ENCODE data around the gene ADAMTS14.

Gene ADAMTS14

GRCh38 chr10:70756700-70757360 is 84.5 kb downstream of the ADAMTS14 start:
- H3K4me3 ChIP-seq (ENCODE audit: low read depth, low read length), result no peak overlapping the region
- no peak for TF ChIP-seq CTCF (IDR thresholded peaks at IDR 0.05; ENCODE audit: low read depth, low read length)

GRCh38 chr10:70757856-70758255 is 85.5 kb downstream of the ADAMTS14 start:
- TF ChIP-seq CTCF (IDR thresholded peaks at IDR 0.05; ENCODE audit: low read depth, low read length), result no peak
- H3K4me3 ChIP-seq (ENCODE audit: low read depth, low read length), result no peak overlapping the region

- TF ChIP-seq CTCF (IDR thresholded peaks at IDR 0.05; ENCODE audit: low read depth, low read length), result peak; percentile 66
Measured at GRCh38 chr10:70758757-70759514, 86.6 kb downstream of the ADAMTS14 start.

GRCh38 chr10:70759781-70760180 is 87.5 kb downstream of the ADAMTS14 start:
- H3K4me3 ChIP-seq (ENCODE audit: low read depth, low read length), result no peak overlapping the region
- no peak for TF ChIP-seq CTCF (IDR thresholded peaks at IDR 0.05; ENCODE audit: low read depth, low read length)

More at GRCh38 chr10:70758757-70759514, 86.6 kb downstream of the ADAMTS14 start:
- H3K4me3 ChIP-seq (ENCODE audit: low read depth, low read length), result no peak overlapping the region

- no peak overlapping the region for H3K4me3 ChIP-seq (ENCODE audit: low read depth, low read length)
- no peak for TF ChIP-seq CTCF (IDR thresholded peaks at IDR 0.05; ENCODE audit: low read depth, low read length)
Measured at GRCh38 chr10:70760271-70760787, 88.0 kb downstream of the ADAMTS14 start.

- no peak overlapping the region for H3K4me3 ChIP-seq (ENCODE audit: low read depth, low read length)
Measured at GRCh38 chr10:70761031-70761601, 88.8 kb downstream of the ADAMTS14 start.

More at GRCh38 chr10:70761031-70761601, 88.8 kb downstream of the ADAMTS14 start:
- TF ChIP-seq CTCF (IDR thresholded peaks at IDR 0.05; ENCODE audit: low read depth, low read length), result no peak
